DMS153 treated with DMSO at 0.1 percent for 48 hours (cell line): ENCODE measurements around the gene DNAJB1.
"Not testable (repeated sequence)": the region's sequence is repeated elsewhere in the genome, so short reads cannot be mapped to it uniquely, and the experiment has no call there.

Experiments
- DNase-seq: peaks from one replicate; lab custom pipeline; 2025; ENCODE audit not compliant: unreplicated experiment; lab: John Stamatoyannopoulos, UW

The DNAJB1 gene

DNA sequence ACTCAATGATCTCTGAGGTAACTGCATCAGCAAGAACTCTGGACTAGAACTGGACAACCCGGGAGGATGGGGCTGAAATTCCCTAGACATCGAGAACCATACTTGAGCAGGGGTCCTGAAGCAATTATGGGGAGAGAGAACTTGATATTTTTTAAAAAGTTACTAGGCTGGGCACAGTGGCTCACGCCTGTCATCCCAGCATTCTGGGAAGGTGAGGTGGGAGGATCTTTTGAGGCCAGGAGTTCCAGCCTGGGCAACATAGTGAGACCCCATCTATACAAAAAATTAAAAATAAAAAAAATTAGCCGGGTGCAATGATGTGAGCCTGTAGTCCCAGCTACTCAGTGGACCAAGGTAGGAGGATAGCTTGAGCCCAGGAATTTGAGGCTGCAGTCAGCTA lies 2.3 kb upstream of the DNAJB1 start:
- no peak for DNase-seq

- DNase-seq: no peak
These were observed 1.7 kb upstream of the DNAJB1 start for GRCh38 chr19:14519860-14520407.

GRCh38 chr19:14519245-14519859 lies 1.2 kb upstream of the DNAJB1 start:
- no peak for DNase-seq

DNA sequence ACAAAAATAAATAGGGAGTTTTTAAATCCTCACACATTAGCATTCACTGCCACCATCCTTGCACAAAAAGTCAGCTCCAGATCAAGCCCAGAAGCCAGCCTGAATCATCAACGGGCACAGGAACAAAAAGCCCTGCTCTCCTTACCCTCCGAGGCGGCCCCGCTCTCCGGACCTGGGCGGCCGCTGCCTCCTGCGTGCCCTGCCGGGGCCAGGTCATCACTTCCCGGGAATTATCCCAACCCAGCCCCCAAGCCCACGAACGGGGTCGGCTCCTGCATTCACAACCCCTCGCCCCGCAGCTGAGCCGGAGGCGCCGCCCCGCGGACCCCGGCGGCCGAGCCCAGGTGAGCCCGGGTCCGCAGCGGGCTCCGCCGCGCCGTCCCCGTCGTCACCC lies 754 bp downstream of the DNAJB1 start:
- no peak for DNase-seq

- DNase-seq: no peak
These were observed 1.3 kb downstream of the DNAJB1 start for GRCh38 chr19:14516746-14517438.

DNA sequence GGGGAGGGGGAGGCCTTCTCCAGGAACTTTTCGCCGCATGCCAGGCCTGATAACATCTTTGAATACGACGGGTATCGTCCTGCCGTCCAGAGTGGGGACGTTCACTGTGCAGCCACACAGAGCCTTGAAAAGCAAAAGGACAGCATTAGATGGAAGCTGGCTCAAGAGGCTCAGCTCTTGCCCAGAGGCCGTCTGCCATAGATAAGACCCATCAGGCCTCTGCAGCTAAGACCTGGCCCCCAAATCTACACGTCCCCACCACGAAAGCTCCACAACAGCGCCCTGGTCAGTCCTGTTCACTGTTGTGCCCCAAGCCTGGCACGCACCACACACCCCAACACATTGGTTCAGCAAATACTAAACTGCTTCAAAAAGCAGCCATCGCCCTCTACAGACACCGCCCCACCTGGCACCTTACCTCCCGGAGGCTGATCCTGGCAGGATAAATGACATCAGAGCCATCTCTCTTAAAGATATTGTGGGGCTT lies 2.1 kb downstream of the DNAJB1 start:
- no peak for DNase-seq

DNA sequence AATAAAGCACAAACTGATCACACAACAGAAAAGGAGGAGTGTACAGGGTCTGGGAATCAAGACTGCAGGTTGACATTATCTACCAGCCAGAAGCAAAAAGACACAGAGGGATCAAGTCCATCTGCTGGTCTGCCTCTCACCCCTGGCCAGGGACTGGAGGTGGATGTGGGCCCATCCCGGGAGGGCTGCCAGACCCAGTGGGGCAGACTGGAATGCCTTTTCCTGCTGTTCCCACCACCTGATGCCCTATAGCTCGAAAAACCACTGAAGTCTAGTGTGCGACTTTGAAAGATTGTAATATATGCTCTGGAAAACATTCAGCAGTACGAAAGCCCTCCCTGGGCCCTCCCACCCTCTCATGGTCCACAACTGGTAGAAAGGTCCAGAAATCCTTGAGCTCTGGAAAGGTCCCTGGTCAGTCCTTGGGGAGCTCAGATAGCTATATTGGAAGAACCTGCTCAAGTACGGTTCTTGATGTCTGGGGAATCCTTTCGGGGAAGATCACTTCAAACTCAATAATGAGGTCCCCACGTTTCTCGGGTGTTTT lies 2.6 kb downstream of the DNAJB1 start:
- DNase-seq: no peak

- no peak for DNase-seq
These were observed 3.9 kb downstream of the DNAJB1 start for GRCh38 chr19:14514215-14514863.

DNA sequence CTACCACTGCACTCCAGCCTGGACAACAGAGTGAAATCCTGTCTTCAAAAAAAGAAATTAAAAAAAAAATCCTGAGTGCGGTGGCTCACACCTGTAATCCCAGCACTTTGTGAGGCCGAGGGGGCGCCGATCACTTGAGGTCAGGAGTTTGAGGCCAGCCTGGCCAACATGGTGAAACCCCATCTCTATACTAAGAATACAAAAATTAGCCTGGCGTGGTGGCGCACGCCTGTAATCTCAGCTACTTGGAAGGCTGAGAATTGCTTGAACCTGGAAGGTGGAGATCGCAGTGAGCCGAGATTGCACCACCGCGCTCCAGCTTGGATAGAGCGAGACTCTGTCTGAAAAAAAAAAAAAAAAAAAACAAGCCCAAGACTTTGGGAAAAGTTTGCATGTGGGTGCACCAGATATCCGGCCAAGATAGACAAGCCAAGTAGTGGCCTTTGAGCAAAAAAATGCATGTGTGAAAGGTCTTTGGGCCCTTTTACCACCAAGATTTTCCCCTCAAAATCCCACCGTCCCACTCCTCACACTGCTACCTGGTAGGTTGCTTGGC lies 5.7 kb downstream of the DNAJB1 start:
- DNase-seq: no peak

DNA sequence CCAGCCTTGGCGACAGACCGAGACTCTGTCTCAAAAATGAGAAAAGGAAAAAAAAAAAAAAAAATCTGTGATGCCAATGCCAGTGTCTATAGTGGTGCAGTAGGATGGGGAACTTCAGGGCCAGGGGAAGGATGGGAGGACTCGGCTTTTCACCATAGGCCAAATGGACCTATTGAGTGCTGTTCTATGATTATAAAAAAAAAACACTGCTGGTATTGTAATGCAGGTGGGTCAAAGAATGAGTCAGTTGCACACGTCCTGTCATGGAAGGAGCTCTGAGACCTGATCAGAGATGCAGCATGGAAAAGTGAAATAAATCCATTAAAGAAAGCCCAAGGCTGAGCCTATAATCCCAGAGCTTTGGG lies 7.0 kb downstream of the DNAJB1 start:
- no peak for DNase-seq

DNA sequence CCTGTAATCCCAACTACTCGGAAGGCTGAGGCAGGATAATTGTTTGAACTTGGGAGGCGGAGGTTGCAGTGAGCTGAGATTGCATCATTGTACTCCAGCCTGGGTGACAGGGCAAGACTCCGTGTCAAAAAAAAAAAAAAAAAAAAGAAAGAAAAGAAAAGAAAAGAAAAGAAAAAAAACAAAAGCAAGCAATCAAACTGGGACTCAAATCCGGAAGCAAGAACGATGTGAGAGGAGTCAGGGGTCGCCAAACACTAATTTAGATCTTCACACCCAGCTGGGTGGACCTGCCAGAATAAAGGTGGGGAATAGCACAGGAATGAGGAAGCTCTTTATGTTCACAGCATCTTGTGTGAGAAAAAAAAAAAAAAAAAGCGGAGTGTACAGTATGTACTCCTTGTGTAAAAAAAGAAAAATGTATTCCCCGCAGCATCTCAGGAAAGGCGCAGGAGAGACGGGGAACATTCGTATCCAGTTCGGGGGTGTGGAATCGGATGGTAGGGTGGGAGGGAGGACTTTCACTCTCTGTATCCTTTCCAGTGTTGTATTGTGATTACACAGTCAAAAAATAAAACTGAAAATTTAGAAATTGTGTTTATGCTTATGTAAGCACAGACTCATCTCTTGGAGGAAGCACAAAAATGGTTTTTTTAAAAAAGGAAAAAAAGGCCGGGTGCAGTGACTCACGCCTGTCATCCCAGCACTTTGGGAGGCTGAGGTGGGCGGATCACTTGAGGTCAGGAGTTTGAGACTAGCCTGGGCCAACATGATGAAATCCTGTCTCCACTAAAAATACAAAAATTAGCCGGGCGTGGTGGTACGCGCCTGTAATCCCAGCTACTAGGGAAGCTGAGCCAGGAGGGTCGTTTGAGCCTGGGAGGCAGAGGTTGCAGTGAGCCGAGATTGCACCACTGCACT lies 7.6 kb downstream of the DNAJB1 start:
- no peak for DNase-seq

DNA sequence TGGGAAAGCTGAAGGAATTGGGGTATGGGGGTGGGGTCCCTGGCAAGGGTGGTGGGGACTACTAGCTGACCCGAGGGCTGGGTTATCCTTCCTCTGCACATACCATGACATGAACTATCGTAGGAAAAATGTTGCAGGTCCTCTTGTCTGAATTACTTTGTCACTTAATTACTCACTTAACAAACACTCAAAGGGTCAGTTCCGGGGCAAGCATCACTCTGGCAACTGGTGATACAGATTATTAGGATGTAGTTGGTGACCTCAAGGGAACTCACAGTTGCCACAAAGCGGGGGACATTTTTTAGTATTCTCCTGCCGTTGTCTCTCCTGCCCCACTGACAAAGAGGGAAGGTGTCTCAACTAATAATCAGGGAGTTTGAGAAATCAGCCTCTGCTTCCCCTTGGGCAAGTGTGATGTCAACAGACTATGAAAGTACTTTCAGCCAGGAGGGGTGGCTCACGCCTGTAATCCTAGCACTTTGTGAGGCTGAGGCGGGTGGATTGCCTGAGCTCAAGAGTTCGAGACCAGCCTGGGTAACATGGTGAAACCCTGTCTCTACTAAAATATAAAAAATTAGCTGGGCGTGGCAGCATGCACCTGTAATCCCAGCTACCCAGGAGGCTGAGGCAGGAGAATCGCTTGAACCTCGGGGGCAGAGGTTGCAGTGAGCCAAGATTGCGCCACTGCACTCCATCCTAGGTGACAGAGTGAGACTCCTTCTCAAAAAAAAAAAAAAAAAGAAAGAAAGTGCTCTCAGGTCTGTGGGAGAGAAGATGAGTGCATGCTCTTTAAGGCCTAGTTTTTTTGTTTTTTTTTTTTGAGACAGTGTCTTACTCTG lies 10.3 kb downstream of the DNAJB1 start:
- no peak for DNase-seq

GRCh38 chr19:14505488-14506239 lies 12.5 kb downstream of the DNAJB1 start:
- no peak for DNase-seq

DNA sequence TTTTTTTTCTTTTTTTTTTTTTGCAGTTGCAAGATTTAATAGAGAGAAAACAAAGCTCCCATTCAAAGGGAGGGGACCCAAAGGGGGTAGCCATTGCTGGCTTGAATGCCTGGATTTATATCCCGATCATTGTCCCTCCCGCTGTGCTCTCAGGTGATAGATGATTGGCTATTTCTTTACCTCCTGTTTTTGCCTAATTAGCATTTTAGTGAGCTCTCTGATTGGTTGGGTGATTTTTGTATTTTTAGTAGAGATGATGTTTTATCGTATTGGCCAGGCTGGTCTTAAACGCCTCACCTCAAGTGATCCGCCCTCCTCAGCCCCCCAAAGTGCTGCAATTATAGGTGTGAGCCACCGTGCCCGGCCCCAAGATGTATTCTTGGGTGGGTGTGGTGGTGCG lies 13.6 kb downstream of the DNAJB1 start:
- DNase-seq: not testable (repeated sequence)

- DNase-seq: no peak
These were observed 14.9 kb downstream of the DNAJB1 start for GRCh38 chr19:14503285-14503684.

- DNase-seq: no peak
These were observed 15.7 kb downstream of the DNAJB1 start for GRCh38 chr19:14502334-14503092.

- no peak for DNase-seq
These were observed 20.8 kb downstream of the DNAJB1 start for GRCh38 chr19:14497228-14497921.

- DNase-seq: no peak
These were observed 21.4 kb downstream of the DNAJB1 start for GRCh38 chr19:14496834-14497227.
